H9 (cell line): Measurements from ENCODE around the gene HECA. TPM values are rescaled to one million over a fixed set of nuclear protein-coding genes. Genes with fewer than 3 reads are reported as not detected.

Source experiments
- DNase-seq: peaks from one replicate; pipeline ENCODE4 v3.0.0-alpha.2; 2017
- H2AFZ ChIP-seq: one replicate; pipeline ENCODE4 v1.6.1; 2013; ENCODE audit warnings: mild to moderate bottlenecking, low read length, control low read depth, moderate library complexity
- H2AK5ac ChIP-seq: 2 replicates; pipeline ENCODE4 v1.6.1; 2013; ENCODE audit warnings: low read length, control low read depth, mixed read lengths; ENCODE audit not compliant: insufficient read length
- H2BK120ac ChIP-seq: one replicate; pipeline ENCODE4 v1.6.1; 2013; ENCODE audit warnings: low read depth, mild to moderate bottlenecking, low read length, control low read depth, inconsistent platforms; ENCODE audit not compliant: poor library complexity, severe bottlenecking
- H2BK12ac ChIP-seq: 2 replicates; pipeline ENCODE4 v1.6.1; 2013; ENCODE audit warnings: low read length, control low read depth, mixed read lengths, low read depth; ENCODE audit not compliant: insufficient read length
- H2BK15ac ChIP-seq: 2 replicates; pipeline ENCODE4 v1.6.1; 2013; ENCODE audit warnings: low read depth, low read length, control low read depth
- H2BK20ac ChIP-seq: one replicate; pipeline ENCODE4 v1.6.1; 2013; ENCODE audit warnings: low read depth, mild to moderate bottlenecking, low read length, control low read depth, inconsistent platforms; ENCODE audit not compliant: poor library complexity, severe bottlenecking
- H2BK5ac ChIP-seq: 2 replicates; pipeline ENCODE4 v1.6.1; 2013; ENCODE audit warnings: low read length, control low read depth, mixed read lengths; ENCODE audit not compliant: insufficient read length
- H3K14ac ChIP-seq: 2 replicates; pipeline ENCODE4 v1.6.1; 2013; ENCODE audit warnings: low read length, control low read depth; ENCODE audit not compliant: insufficient read depth
- H3K18ac ChIP-seq: 2 replicates; pipeline ENCODE4 v1.6.1; 2013; ENCODE audit warnings: low read depth, mild to moderate bottlenecking, mixed read lengths, low read length, control low read depth; ENCODE audit not compliant: insufficient read length
- H3K23ac ChIP-seq: 2 replicates; pipeline ENCODE4 v1.6.1; 2013; ENCODE audit warnings: low read length, control low read depth, mixed read lengths, low read depth; ENCODE audit not compliant: insufficient read length
- H3K23me2 ChIP-seq: 2 replicates; pipeline ENCODE4 v1.6.1; 2013; ENCODE audit warnings: low read depth, mild to moderate bottlenecking, mixed read lengths, low read length, control low read depth; ENCODE audit not compliant: insufficient read length, poor library complexity, severe bottlenecking
- H3K27ac ChIP-seq: 2 replicates; pipeline ENCODE4 v1.5.1; 2013; ENCODE audit warnings: low read length, control low read depth, mixed read lengths, low read depth; ENCODE audit not compliant: insufficient read length
- H3K27me3 ChIP-seq: 2 replicates; pipeline ENCODE4 v1.6.1; 2013; ENCODE audit warnings: low read length, control low read depth, inconsistent platforms; ENCODE audit not compliant: insufficient read depth
- H3K4ac ChIP-seq: 2 replicates; pipeline ENCODE4 v1.6.1; 2013; ENCODE audit warnings: low read depth, mild to moderate bottlenecking, control low read depth, inconsistent platforms, low read length, moderate library complexity
- H3K4me1 ChIP-seq: 2 replicates; pipeline ENCODE4 v1.6.1; 2013; ENCODE audit warnings: low read length, control low read depth, inconsistent platforms; ENCODE audit not compliant: insufficient read depth
- H3K4me2 ChIP-seq: 2 replicates; pipeline ENCODE4 v1.6.1; 2013; ENCODE audit warnings: low read length, control low read depth, mixed read lengths; ENCODE audit not compliant: insufficient read length, insufficient read depth
- H3K56ac ChIP-seq: 2 replicates; pipeline ENCODE4 v1.6.1; 2013; ENCODE audit warnings: low read depth, mild to moderate bottlenecking, mixed read lengths, low read length, control low read depth; ENCODE audit not compliant: insufficient read length
- H3K79me1 ChIP-seq: 2 replicates; pipeline ENCODE4 v1.6.1; 2013; ENCODE audit warnings: low read depth, mild to moderate bottlenecking, moderate library complexity, low read length, control low read depth, inconsistent platforms; ENCODE audit not compliant: insufficient read depth, poor library complexity, severe bottlenecking
- H3K79me2 ChIP-seq: 2 replicates; pipeline ENCODE4 v1.6.1; 2013; ENCODE audit warnings: low read length, control low read depth, inconsistent platforms; ENCODE audit not compliant: insufficient read depth
- H3K9ac ChIP-seq: 2 replicates; pipeline ENCODE4 v1.6.1; 2013; ENCODE audit warnings: low read length, control low read depth, mixed read lengths; ENCODE audit not compliant: insufficient read length; ENCODE audit errors: extremely low read depth
- H3K9me3 ChIP-seq: one replicate; pipeline ENCODE4 v1.6.1; 2013; ENCODE audit warnings: low read depth, low read length, inconsistent platforms; ENCODE audit not compliant: control insufficient read depth
- H3T11ph ChIP-seq: one replicate; pipeline ENCODE4 v1.6.1; 2013; ENCODE audit warnings: mild to moderate bottlenecking, low read length, control low read depth, inconsistent platforms
- H4K20me1 ChIP-seq: one replicate; pipeline ENCODE4 v1.6.1; 2013; ENCODE audit not compliant: control insufficient read depth, insufficient read length, insufficient read depth
- H4K5ac ChIP-seq: 2 replicates; pipeline ENCODE4 v1.6.1; 2013; ENCODE audit warnings: low read depth, mild to moderate bottlenecking, mixed read lengths, low read length, control low read depth; ENCODE audit not compliant: insufficient read length
- H4K8ac ChIP-seq: replicated peaks from 2 replicates; pipeline ENCODE4 v1.6.1; 2013; ENCODE audit warnings: low read length, control low read depth, mixed read lengths, low read depth; ENCODE audit not compliant: insufficient read length
- H4K91ac ChIP-seq: 2 replicates; pipeline ENCODE4 v1.6.1; 2013; ENCODE audit warnings: low read depth, mild to moderate bottlenecking, moderate library complexity, mixed read lengths, low read length, control low read depth; ENCODE audit not compliant: insufficient read length
- H3K27ac Mint-ChIP-seq, 3 experiments: 2 replicates in 2 of 3; 3 replicates in 1 of 3; pipeline ENCODE4 v1.8.0; 2020 to 2021; ENCODE audit warnings: mixed read lengths in 3 of 3, mild to moderate bottlenecking in 1 of 3, moderate library complexity in 1 of 3
- H3K27me3 Mint-ChIP-seq: 2 replicates; pipeline ENCODE4 v1.8.0; 2021; ENCODE audit warnings: low read depth, mild to moderate bottlenecking, moderate library complexity, mixed read lengths
- H3K36me3 Mint-ChIP-seq, 3 experiments: 2 replicates in 2 of 3; 3 replicates in 1 of 3; pipeline ENCODE4 v1.8.0; 2020 to 2021; ENCODE audit warnings: low read depth in 3 of 3, mixed read lengths in 3 of 3; ENCODE audit not compliant: insufficient read depth in 1 of 3
- H3K4me1 Mint-ChIP-seq, 2 experiments: 2 replicates each; pipeline ENCODE4 v1.8.0; 2020; ENCODE audit warnings: mixed read lengths in 2 of 2
- H3K4me3 Mint-ChIP-seq, 2 experiments: 2 replicates in 1 of 2; 3 replicates in 1 of 2; pipeline ENCODE4 v1.8.0; 2020 to 2021; ENCODE audit warnings: mild to moderate bottlenecking in 2 of 2, mixed read lengths in 2 of 2, moderate library complexity in 1 of 2
- H3K9me3 Mint-ChIP-seq, 2 experiments: 2 replicates in 1 of 2; 3 replicates in 1 of 2; pipeline ENCODE4 v1.8.0; 2020; ENCODE audit warnings: mild to moderate bottlenecking in 2 of 2, mixed read lengths in 2 of 2, moderate library complexity in 1 of 2
- CTCF ChIP-seq: fragments of 200-600 bp; sonication (generic); conservative IDR thresholded peaks from 3 replicates; pipeline ENCODE4 v1.8.0; 2021; ENCODE audit warnings: antibody characterized with exemption, mild to moderate bottlenecking
- WGBS: extraction: QIAGEN DNeasy Blood & Tissue Kit; methylation state at CpG from one replicate; pipeline ENCODE4 v1.1.7; 2013; ENCODE audit warnings: missing lambda C conversion rate, low lambda C conversion rate, mixed read lengths; ENCODE audit not compliant: insufficient read length; ENCODE audit errors: extremely low coverage; 5-methylcytosine and 5-hydroxymethylcytosine counted together
- total RNA-seq: library from RNA; stranded (reverse); gene quantifications from 2 replicates; pipeline ENCODE4 v1.2.1, GENCODE V29; 2021

Gene HECA
- total RNA-seq, 1 experiment from 2014 or later = 4.8 TPM

- Histone ChIP-seq H4K5ac (no peak overlapping the region), H2AFZ (no peak overlapping the region), H3K4me2 (no peak overlapping the region), H3K4ac (no peak overlapping the region), H4K20me1 (no peaks in the 10 kb centered on the region), H3K18ac (no peak overlapping the region), H3K27me3 (no peaks in the 10 kb centered on the region), H3K4me1 (no peaks in the 10 kb centered on the region), H2BK20ac (no peak overlapping the region), H3K9ac (no peak overlapping the region), H4K8ac (no peak overlapping the region), H3K23me2 (no peaks in the 10 kb centered on the region), H3K9me3 (no peaks in the 10 kb centered on the region), H2BK12ac (no peak overlapping the region), H2BK120ac (no peak overlapping the region), H4K91ac (no peak overlapping the region), H3K23ac (no peak overlapping the region), H3K79me2 (no peaks in the 10 kb centered on the region), H3K56ac (no peak overlapping the region), H2BK5ac (no peak overlapping the region), H3K14ac (no peak overlapping the region), H3T11ph (no peak overlapping the region), H3K27ac (no peak overlapping the region), H3K79me1 (no peaks in the 10 kb centered on the region), H2AK5ac (no peak overlapping the region), H2BK15ac (no peak overlapping the region)
- peaks cover 0 to 4% (median 2%) of the 10 kb centered on the region in 3 experiments; a peak in 2 of 7 replicates for H3K36me3 Mint-ChIP-seq
- H3K4me1 Mint-ChIP-seq = peaks cover 0 to 5% of the 10 kb centered on the region in 2 experiments; a peak in 1 of 4 replicates
- no peaks in the 10 kb centered on the region for H3K9me3 Mint-ChIP-seq
- no peaks in the 10 kb centered on the region for H3K27me3 Mint-ChIP-seq
- WGBS = no CpG with 5 or more reads among the region's 6 CpGs
- H3K4me3 Mint-ChIP-seq = no peak overlapping the region
- no peak for TF ChIP-seq CTCF
- H3K27ac Mint-ChIP-seq = no peak overlapping the region
- no peak for DNase-seq
These were observed 46.4 kb downstream of the HECA start for GRCh38 chr6:139181236-139181635.
